HG03280 (cell line): ENCODE data around the gene PTGFRN.
"Not testable (repeated sequence)": the region's sequence is repeated elsewhere in the genome, so short reads cannot be mapped to it uniquely, and the experiment has no call there.

Experiments
- ATAC-seq: cut with Tn5 transposase; IDR thresholded peaks from one replicate; pipeline ENCODE4 v1.9.1; 2021; ENCODE audit warnings: mild to moderate bottlenecking, moderate library complexity; ENCODE audit not compliant: unreplicated experiment

Gene PTGFRN

DNA sequence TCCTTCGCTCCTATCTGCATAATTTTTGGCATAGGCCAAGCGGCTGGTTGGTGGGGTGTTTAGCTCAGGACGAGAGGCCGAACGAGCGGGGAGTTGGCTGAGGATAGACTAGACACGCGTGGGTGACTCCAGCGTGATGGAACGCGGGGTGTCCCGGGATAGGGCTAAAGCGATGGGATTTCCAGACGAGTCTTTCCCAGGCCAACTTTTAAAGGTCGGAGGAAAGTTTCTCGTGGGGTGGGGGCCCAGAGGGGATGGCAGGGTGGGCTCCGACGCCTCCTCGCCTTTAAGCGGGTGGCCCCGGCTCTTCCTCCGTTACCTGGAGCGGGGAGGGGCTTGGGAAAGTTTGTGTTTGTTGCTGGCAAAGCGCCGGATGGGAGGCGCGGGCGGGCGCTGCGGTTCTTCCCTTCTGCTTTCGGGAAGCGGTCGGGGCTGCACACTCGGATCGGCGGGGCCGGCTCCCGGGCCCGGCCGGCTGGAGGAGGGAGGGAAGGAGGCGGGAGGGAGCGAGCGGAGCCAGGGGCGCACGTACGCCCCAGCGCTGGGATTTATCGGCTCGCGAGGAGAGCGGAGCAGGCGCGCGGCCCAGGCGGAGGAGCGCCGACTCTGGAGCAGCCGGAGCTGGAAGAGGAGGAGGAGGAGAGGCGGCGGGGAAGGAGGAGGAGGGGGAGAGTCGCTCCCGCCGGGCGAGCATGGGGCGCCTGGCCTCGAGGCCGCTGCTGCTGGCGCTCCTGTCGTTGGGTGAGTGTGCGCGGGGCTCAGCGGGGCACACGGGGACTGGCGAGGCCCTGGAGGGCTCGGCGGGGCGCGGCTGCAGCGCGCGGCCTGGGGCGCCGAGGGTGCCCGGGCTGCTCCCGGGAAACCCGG is at the start of gene PTGFRN:
Gene PTGFRN (plus strand): TSS at position 405 of the 867 bp plus-strand sequence. CDS start 288 bp downstream, at position 693.
- ATAC-seq: no peak

DNA sequence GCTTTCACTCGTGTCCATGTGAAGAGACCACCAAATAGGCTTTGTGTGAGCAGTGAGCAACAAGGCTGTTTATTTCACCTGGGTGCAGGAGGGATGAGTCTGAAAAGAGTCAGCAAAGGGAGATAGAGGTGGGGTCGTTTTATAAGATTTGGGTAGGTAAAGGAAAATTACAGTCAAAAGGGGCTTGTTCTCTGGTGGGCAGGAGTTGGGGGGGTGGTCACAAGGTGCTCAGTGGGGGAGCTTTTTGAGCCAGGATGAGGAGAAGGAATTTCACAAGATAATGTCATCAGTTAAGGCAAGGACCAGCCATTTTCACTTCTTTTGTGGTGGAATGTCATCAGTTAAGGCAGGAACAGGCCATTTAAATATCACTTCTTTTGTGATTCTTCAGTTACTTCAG is 49.5 kb upstream of the PTGFRN start:
- ATAC-seq: not testable (repeated sequence)

DNA sequence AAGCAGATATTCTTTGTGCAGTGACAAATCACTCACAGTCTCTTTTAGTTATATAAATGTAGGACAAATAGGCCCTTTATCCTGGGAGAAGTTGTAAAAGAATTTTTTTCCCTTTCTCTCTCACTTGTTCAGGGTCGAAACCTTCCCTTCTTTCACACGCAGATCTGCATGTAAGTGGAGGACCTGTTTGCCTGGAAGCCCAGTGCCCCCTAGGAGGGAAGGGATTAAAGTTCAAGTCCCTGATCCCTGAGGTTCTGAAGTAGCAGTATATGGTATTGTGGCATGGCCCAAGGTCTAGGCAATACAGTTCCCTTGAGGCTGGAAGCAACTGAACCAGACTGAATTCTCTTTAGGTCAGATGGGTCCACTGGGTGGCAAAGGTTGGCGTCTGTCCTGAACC is 48.6 kb upstream of the PTGFRN start:
- no peak for ATAC-seq

DNA sequence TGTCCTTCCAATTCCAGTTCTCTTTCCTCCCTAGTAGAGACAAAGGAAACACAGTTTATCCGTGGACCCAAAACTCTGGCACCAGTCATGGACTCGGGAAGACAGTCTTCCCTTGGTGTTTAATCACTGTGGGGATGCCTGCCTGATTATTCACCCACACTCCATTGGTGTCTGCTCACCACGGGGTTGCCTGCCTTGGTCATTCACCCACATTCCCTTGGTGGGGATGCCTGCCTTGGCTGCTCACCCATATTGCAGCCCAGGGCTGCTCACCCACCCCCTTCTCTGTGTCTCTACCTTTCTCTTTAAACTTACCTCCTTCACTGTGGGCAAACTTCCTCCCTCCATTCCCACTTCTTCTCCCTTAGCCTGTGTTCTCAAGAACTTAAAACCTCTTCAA is 46.7 kb upstream of the PTGFRN start:
- ATAC-seq: not testable (repeated sequence)

DNA sequence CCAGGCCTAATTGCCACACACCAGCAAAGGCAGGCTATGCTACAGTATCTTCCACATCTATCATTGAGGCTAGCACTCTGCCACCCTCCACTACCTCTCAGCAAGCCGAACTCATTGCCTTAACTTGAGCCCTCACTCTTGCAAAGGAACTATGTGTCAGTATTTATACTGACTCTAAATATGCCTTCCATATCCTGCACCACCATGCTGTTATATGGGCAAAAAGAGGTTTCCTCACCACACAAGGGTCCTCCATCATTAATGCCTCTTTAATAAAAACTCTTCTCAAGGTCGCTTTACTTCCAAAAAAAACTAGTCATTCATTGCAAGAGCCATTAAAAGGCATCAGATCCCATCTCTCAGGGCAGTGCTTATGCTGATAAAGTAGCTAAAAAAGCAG is 43.2 kb upstream of the PTGFRN start:
- ATAC-seq: not testable (repeated sequence)

DNA sequence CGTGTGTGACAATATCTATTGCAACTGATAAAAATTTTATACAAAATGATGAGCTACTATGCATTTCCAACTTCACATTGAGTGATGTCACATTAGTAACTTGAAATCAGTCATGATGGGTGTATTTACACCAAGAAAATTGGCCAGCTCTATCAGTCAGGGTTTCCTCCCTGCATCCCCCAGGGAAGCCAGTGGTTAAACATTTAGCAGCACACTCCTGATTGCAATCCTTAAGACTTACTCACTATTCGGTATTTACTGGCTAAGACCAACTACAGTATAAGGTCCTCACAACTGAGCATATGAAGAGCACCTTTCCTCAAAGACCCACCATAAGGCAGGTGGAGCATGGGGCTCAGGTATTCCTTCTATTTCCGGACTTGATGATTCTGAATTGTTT is 41.3 kb upstream of the PTGFRN start:
- ATAC-seq: no peak

DNA sequence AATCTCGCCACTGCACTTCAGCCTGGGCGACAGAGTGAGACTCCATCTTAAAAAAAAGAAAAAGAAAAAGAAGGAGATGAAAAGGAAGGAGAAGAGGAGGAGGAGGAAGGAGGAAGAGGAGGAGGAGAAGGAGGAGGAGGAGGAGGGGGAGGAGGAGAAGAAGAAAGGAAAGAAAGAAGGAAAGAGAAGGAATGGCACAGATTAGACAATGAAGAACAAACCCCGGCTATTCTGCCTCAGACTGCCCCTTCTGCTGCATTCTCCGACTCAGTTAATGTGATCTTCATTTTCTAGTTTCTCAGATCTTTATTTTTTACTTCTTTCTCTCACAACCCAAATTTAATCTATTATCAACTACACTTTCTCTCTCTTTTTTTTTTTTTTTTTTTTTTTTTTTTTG is 40.1 kb upstream of the PTGFRN start:
- no peak for ATAC-seq

DNA sequence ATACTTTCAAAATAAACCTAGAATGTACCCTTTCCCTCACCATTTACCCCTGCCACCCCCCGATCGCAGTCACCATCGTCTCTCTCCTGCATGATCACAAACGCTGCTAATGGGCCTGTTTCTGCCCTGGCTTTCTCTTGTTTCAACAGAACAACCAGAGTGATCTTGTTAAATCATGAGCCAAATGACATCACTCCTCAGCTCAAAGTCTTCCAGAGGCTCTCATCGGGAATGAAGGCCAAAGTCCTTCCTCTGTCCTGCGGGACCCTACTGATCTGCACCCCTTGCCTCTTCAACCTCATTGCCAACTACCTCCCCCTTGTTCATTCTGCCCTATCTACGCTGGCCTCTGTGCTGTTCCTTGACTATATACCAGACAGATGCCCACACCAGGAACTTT is 39.4 kb upstream of the PTGFRN start:
- no peak for ATAC-seq

DNA sequence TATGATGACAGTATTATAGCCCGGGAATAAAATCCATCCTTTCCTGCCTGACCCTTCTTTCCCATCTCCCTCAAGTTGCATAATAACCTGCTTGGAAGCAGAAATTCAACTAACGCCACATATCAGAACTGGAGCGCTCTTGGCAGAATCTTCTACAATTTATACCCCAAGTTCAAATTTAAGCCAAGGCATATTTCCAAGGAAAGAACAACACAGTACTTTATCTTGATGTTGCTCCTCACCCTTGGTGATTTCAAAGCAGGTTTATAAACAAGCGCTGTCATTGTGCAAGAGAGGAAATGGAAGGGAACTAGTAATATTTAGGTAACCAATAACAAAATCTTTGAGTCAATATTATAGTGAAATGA is 38.0 kb upstream of the PTGFRN start:
- no peak for ATAC-seq

DNA sequence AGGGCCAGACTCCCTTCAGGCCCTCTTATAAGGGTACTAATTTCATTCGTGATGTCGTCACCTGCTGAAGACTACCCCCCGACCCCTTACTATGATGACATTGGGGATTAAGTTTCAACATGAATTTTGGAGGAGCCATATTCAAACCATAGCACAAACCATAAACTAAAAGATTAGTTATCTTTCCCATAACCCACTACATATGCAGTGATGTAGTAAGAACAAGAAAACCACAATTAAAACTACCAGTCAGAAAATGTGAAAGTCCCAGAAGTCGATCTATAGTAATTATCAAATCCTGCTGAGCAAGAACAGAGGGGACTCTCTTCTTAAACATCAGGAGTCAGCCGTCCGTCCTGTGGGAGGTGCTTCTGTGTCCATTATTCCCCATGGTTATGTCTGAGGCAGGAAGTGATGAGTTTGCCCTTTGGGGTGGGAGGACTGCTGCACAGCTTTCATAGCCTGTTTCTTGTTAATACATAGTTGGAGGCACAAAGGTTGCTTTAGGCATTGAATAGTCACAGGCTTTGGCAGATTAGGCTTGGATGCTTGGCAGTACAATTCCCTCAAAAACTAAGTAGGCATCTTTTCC is 35.9 kb upstream of the PTGFRN start:
- no peak for ATAC-seq

DNA sequence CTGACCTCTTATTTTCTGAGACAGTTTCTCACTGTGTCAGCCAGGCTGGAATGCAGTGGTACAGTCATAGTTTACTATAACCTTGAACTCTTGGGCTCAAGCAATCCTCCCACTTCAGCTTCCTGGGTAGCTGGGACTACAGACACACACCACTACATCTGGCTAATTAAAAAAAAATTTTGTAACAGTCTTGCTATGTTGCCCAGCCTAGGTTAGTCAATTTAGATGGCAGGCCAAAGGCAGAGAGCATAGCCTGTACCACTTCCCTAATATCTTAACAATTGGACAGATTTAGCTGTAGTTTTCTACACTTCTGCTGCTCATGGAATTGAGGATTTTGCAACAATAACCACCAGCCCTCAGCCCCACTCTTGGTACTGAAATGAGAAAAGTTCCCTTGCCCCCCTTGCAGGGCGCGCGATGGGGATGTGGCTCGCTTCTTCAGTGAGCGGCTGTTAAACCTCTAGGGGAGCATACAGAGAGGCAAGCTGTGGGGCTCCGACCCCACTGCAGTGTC is 34.9 kb upstream of the PTGFRN start:
- no peak for ATAC-seq

DNA sequence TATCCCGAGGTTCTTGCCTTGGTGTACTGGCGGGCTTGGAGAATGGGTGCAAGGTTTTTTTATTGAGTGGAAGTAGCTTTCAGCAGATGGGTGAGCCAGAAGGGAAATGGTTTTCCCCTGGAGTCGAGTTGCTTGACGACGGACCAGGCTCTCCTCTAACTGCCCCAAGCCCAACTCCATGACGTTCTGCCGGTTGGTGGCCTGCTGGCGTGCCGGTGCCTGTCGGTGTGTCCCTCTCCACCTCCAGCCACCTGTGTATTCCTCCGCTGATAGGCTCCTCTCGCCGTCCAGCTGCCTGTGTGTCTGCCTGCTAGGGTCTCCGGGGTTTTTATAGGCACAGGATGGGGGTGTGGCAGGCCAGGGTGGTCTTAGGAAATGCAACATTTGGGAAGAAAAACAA is 34.3 kb upstream of the PTGFRN start:
- ATAC-seq: no peak

DNA sequence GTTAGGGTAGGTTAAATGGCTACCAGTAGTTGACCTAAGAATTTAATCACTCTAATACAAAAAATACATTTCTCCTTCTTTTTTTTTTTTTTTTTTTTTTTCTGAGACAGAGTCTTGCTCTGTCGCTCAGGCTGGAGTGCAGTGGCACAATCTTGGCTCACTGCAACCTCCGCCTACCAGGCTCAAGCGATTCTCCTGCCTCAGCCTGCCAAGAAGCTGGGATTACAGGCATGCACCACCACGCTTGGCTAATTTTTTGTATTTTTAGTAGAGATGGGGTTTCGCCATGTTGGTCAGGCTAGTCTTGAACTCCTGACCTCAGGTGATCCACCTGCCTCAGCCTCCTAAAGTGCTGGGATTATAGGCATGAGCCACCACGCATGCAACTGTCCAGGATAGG is 33.8 kb upstream of the PTGFRN start:
- ATAC-seq: not testable (repeated sequence)

DNA sequence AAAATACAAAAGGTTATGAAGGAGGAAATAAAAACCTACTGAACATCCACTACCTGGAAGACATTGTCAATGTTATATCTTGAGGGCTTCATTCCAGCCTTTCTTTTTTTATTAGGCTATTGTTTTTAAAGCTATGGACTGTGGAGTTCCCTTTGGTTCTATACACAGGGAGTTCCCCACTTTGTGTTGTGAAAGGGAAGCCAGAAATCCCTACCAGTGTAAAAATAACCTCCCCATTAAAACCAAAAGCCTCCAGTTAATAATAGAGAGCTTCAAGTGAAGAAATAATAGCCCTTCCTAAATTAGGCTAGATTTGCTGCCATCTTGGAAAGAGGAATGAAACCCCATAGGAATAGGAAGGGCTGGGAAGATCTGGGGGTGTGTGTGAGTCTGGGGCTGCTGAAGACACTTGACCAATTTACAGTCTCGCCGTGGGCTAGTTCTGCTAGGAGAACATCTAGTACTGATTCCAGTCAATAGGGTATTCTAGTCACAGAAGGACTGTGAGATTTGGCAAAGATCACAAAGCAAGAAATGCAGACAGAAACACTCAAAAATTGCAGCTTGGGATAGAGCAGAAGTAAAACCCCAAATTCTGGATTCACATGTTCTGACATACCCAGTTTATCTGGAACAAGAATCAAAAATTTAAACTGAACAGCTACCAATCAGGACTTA is 32.4 kb upstream of the PTGFRN start:
- no peak for ATAC-seq

DNA sequence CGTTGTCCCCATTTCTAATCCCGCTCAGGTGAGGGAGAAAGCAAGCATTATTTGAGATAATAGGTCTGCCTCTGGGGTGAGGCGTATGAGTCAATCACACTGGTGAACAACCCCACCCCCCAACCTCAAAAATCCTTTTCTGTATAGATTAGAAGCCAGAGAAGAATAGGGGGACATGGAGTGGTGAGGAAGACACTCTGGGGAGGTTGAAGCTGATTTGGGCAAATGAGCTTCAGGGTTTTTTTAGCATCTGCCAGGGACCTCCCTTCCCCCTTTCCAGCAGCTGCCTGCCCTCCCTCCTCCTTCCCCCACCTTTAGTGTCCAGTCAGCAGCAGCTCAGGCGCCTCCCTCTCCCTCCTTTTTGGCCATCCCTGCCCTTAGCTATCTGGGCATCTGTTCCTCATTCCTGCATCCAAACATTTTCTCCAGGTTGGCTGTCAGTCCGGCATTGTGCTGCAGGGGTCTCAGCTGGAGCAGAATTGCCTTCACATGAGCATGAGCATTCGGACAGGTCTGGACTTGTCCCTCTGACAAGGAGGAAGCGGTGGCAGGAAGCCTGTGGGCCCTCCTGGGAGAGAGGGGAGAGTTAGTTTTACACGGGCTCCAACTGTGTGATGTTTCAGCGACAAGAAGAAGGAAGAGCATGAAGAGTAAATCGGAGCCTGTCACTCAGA is 30.8 kb upstream of the PTGFRN start:
- ATAC-seq: no peak

DNA sequence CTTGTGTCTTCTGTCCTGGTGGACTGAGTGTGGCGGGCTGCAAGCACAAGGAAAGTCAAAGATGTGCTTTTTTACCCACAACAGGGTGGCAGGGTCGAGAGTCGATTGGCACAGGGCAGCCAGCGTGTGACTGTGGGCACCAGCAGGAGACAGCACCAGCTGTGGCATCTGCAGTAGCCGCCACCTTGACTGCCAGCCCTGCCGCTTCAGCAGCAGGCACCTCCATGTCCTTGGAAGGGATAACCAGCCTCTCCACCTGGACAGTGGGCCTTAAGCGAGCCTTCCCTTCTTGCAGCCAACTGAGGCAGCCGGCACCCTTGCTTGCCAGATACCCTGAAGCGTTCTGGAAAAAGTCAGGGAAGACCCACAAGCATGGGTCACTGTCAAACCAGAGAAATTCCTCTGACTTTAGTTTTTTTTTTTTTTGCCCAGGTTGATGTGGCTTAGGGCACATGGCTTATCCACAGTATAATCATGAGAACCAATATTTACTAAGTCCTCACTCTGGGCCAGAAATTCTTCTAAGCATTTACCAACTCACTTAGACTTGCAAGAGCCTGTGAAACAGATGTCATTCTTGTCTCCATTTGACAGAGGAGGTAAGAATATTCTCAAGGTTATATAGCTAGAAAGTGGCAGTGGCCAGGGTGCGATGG is 30.1 kb upstream of the PTGFRN start:
- ATAC-seq: no peak

DNA sequence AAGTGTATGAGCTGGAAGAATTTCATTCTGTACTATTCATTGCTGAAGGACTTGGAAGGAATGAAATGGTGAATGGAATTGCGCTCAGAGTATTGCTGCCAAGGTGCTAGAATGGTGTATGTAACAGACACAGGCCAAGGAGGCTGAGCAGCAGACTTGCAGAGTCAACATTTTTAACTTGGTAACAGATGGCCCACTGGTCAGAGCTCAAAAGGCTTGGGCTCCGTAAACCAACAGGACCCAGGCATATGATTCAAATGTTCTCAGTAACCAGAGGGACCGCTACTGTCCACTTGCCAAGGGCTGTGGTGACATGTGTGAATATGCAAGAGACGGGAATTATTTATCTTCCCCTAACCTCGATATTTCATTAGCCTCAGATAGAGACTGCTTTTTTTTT is 28.8 kb upstream of the PTGFRN start:
- no peak for ATAC-seq

DNA sequence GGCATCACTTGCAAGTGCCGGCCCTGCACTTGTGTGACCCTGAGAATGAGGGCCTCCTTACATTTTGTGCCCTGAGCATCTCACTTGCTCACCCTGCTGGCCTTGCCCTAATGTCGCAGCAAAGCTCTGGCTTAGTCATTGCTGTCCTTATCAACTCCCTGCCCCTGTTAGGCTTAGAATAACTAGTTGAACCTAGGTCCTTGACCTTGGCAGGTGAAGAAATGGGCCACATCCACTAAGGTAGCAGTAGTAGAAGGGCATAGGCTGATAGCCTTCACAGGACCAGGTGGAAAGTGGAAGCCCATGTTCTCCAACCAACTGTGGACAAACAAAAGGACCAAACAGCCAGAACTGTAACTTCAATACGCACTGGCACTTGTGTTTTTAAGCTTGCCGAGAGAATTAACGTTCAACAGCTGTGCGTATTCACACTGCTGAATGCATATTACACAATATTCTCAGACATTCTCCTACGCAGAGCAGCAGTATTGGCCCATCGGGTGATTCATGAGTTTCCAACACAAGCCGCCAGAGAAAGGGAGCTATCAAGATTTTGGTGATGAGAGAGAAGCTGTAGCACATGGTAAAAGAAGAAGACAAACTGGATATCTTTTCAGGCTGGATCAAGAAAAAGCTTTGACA is 27.7 kb upstream of the PTGFRN start:
- peak; percentile 44 for ATAC-seq

DNA sequence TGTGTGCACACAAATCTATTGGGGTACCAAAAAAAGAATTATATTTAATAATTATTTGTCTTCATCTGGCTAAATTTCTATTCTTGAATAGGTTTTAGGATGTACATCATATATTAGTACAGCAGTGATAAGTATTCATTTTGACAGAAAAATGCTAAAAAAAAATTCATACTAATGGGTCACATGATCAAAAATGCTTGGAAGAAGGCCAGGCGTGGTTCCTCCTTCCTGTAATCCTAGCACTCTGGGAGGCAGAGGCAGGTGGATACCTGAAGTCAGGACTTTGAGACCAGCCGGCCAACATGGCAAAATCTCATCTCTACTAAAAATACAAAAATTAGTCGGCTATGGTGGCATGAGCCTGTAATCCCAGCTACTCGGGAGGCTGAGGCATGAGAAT is 26.9 kb upstream of the PTGFRN start:
- ATAC-seq: no peak

DNA sequence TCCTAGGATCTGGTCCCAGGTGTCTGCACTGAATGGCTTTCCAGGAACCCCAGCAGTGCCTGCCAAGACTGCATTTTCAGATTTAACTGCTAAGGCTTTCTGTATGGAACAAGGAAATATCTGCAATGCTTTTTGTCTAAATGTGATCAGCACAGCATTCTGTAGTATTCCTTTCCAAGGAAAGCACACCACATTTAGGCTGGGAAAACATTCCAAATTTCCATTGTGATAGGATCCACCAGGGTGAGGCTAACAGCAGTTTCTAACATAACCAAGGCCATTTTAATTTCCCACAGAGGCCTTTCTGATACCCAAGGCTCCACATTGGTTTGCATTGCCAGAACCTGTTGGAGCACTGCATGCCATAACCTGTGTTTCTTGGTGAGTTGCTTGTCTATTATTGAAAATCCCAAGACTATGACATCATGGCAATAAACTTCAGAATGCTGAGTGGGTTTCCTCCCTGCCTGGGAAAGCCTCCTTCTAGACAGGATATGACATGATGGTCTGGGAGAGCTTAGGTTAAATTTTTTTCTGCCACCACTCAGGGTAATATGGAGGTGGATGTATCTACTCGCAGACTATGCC is 23.3 kb upstream of the PTGFRN start:
- no peak for ATAC-seq
